ENCODE results near the gene RIMBP2.

GRCh38 chr12:130644146-130644545, 72.0 kb downstream of the RIMBP2 start:
- TF ChIP-seq CTCF (conservative IDR thresholded peaks at IDR 0.05; ENCODE audit: low read depth in 2 of 2) (no peak), EZH2 (IDR thresholded peaks at IDR 0.05; ENCODE audit: low read depth, unreplicated experiment) (no peak), CREB1 (CRISPR knock-in tag; IDR thresholded peaks at IDR 0.05; ENCODE audit: low read depth) (no peak), EZH2phosphoT487 (IDR thresholded peaks at IDR 0.05; ENCODE audit: unreplicated experiment) (no peak), POLR2AphosphoS5 (IDR thresholded peaks at IDR 0.05; ENCODE audit: low read depth) (no peak)
